ENCODE data around the gene ARHGAP26. TPM values are rescaled to one million over a fixed set of nuclear protein-coding genes. Genes with fewer than 3 reads are reported as not detected.

Gene ARHGAP26
- total and polyA plus RNA-seq, 2 experiments from 2014 or later: 9.5 to 16.8 TPM

DNA sequence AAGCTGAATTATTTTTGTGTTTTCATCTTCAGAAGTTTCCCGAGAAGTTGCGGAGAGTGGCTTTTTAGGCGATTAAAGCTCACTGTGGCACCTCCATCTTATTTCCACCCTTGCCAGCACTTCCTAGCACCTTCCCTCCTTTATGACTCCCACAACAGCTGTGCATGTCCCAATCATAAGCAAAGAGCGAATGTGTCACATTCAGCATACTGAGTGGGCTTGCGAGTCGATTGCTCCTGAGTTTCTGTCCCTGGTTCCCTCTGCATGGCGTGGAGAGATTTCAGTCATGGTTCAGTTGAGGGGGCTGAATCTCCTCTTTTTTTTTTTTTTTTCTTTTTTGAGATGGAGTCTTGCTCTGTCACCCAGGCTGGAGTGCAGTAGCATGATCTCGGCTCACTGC is 144.9 kb downstream of the ARHGAP26 start:
- H3K79me2 ChIP-seq (replicated peaks; ENCODE audit: insufficient read depth): no peaks in the 10 kb centered on the region
- no peaks in the 10 kb centered on the region for H3K27me3 ChIP-seq (ENCODE audit: insufficient read depth)
- Mint-ChIP-seq H3K9me3 (no peaks in the 10 kb centered on the region), H3K27ac (no peak overlapping the region), H3K36me3 (ENCODE audit: low read depth) (peaks cover 16% of the 10 kb centered on the region; the same call in 2 of the 3 replicates), H3K27me3 (ENCODE audit: insufficient read depth, low read depth, poor library complexity) (no peaks in the 10 kb centered on the region), H3K4me1 (peaks cover 23% of the 10 kb centered on the region), H3K4me3 (no peak overlapping the region)
- no peak overlapping the region for H3K4me3 ChIP-seq
- H3K4me1 ChIP-seq (ENCODE audit: insufficient read depth): peaks cover 12% of the 10 kb centered on the region; the same call in 1 of the 2 replicates
- H3F3A ChIP-seq (replicated peaks; ENCODE audit: low read depth): no peaks in the 10 kb centered on the region; the same call in 1 of the 2 replicates
- no peak for DNase-seq (ENCODE audit: low spot score)
- H4K20me1 ChIP-seq (replicated peaks; ENCODE audit: insufficient read depth): no peaks in the 10 kb centered on the region
- no peaks in the 10 kb centered on the region for H3K36me3 ChIP-seq (ENCODE audit: insufficient read depth)
- no peaks in the 10 kb centered on the region for H3K9me2 ChIP-seq (ENCODE audit: insufficient read depth)
- TF ChIP-seq CREB1 (CRISPR knock-in tag; IDR thresholded peaks at IDR 0.05; ENCODE audit: low read depth): no peak
- no peak for TF ChIP-seq JUNB (IDR thresholded peaks at IDR 0.05; ENCODE audit: unreplicated experiment)
- TF ChIP-seq ZNF331 (CRISPR knock-in tag; IDR thresholded peaks at IDR 0.05; ENCODE audit: low read depth): no peak
- TF ChIP-seq EZH2 (IDR thresholded peaks at IDR 0.05; ENCODE audit: low read depth, unreplicated experiment): no peak
- TF ChIP-seq EZH2phosphoT487 (IDR thresholded peaks at IDR 0.05; ENCODE audit: unreplicated experiment): no peak
- TF ChIP-seq, protein P1, sequence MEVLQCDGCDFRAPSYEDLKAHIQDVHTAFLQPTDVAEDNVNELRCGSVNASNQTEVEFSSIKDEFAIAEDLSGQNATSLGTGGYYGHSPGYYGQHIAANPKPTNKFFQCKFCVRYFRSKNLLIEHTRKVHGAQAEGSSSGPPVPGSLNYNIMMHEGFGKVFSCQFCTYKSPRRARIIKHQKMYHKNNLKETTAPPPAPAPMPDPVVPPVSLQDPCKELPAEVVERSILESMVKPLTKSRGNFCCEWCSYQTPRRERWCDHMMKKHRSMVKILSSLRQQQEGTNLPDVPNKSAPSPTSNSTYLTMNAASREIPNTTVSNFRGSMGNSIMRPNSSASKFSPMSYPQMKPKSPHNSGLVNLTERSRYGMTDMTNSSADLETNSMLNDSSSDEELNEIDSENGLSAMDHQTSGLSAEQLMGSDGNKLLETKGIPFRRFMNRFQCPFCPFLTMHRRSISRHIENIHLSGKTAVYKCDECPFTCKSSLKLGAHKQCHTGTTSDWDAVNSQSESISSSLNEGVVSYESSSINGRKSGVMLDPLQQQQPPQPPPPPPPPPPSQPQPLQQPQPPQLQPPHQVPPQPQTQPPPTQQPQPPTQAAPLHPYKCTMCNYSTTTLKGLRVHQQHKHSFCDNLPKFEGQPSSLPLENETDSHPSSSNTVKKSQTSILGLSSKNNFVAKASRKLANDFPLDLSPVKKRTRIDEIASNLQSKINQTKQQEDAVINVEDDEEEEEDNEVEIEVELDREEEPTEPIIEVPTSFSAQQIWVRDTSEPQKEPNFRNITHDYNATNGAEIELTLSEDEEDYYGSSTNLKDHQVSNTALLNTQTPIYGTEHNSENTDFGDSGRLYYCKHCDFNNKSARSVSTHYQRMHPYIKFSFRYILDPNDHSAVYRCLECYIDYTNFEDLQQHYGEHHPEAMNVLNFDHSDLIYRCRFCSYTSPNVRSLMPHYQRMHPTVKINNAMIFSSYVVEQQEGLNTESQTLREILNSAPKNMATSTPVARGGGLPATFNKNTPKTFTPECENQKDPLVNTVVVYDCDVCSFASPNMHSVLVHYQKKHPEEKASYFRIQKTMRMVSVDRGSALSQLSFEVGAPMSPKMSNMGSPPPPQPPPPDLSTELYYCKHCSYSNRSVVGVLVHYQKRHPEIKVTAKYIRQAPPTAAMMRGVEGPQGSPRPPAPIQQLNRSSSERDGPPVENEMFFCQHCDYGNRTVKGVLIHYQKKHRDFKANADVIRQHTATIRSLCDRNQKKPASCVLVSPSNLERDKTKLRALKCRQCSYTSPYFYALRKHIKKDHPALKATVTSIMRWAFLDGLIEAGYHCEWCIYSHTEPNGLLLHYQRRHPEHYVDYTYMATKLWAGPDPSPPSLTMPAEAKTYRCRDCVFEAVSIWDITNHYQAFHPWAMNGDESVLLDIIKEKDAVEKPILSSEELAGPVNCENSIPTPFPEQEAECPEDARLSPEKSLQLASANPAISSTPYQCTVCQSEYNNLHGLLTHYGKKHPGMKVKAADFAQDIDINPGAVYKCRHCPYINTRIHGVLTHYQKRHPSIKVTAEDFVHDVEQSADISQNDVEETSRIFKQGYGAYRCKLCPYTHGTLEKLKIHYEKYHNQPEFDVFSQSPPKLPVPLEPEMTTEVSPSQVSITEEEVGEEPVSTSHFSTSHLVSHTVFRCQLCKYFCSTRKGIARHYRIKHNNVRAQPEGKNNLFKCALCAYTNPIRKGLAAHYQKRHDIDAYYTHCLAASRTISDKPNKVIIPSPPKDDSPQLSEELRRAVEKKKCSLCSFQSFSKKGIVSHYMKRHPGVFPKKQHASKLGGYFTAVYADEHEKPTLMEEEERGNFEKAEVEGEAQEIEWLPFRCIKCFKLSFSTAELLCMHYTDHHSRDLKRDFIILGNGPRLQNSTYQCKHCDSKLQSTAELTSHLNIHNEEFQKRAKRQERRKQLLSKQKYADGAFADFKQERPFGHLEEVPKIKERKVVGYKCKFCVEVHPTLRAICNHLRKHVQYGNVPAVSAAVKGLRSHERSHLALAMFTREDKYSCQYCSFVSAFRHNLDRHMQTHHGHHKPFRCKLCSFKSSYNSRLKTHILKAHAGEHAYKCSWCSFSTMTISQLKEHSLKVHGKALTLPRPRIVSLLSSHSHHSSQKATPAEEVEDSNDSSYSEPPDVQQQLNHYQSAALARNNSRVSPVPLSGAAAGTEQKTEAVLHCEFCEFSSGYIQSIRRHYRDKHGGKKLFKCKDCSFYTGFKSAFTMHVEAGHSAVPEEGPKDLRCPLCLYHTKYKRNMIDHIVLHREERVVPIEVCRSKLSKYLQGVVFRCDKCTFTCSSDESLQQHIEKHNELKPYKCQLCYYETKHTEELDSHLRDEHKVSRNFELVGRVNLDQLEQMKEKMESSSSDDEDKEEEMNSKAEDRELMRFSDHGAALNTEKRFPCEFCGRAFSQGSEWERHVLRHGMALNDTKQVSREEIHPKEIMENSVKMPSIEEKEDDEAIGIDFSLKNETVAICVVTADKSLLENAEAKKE (CRISPR knock-in tag; IDR thresholded peaks at IDR 0.05): no peak
- TF ChIP-seq, protein P2, sequence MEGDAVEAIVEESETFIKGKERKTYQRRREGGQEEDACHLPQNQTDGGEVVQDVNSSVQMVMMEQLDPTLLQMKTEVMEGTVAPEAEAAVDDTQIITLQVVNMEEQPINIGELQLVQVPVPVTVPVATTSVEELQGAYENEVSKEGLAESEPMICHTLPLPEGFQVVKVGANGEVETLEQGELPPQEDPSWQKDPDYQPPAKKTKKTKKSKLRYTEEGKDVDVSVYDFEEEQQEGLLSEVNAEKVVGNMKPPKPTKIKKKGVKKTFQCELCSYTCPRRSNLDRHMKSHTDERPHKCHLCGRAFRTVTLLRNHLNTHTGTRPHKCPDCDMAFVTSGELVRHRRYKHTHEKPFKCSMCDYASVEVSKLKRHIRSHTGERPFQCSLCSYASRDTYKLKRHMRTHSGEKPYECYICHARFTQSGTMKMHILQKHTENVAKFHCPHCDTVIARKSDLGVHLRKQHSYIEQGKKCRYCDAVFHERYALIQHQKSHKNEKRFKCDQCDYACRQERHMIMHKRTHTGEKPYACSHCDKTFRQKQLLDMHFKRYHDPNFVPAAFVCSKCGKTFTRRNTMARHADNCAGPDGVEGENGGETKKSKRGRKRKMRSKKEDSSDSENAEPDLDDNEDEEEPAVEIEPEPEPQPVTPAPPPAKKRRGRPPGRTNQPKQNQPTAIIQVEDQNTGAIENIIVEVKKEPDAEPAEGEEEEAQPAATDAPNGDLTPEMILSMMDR (conservative IDR thresholded peaks at IDR 0.05; ENCODE audit: low read depth in 2 of 2): no peak
- TF ChIP-seq NANOG (IDR thresholded peaks at IDR 0.05; ENCODE audit: borderline replicate concordance): no peak
- TF ChIP-seq, protein P3, sequence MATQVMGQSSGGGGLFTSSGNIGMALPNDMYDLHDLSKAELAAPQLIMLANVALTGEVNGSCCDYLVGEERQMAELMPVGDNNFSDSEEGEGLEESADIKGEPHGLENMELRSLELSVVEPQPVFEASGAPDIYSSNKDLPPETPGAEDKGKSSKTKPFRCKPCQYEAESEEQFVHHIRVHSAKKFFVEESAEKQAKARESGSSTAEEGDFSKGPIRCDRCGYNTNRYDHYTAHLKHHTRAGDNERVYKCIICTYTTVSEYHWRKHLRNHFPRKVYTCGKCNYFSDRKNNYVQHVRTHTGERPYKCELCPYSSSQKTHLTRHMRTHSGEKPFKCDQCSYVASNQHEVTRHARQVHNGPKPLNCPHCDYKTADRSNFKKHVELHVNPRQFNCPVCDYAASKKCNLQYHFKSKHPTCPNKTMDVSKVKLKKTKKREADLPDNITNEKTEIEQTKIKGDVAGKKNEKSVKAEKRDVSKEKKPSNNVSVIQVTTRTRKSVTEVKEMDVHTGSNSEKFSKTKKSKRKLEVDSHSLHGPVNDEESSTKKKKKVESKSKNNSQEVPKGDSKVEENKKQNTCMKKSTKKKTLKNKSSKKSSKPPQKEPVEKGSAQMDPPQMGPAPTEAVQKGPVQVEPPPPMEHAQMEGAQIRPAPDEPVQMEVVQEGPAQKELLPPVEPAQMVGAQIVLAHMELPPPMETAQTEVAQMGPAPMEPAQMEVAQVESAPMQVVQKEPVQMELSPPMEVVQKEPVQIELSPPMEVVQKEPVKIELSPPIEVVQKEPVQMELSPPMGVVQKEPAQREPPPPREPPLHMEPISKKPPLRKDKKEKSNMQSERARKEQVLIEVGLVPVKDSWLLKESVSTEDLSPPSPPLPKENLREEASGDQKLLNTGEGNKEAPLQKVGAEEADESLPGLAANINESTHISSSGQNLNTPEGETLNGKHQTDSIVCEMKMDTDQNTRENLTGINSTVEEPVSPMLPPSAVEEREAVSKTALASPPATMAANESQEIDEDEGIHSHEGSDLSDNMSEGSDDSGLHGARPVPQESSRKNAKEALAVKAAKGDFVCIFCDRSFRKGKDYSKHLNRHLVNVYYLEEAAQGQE (IDR thresholded peaks at IDR 0.05; ENCODE audit: unreplicated experiment): no peak
- TF ChIP-seq ZNF114 (CRISPR knock-in tag; IDR thresholded peaks at IDR 0.05): no peak
- no peak for TF ChIP-seq STAT1 (IDR thresholded peaks at IDR 0.05; ENCODE audit: unreplicated experiment)
- no peak for TF ChIP-seq POLR2AphosphoS5 (IDR thresholded peaks at IDR 0.05; ENCODE audit: low read depth)
- TF ChIP-seq, protein P4, sequence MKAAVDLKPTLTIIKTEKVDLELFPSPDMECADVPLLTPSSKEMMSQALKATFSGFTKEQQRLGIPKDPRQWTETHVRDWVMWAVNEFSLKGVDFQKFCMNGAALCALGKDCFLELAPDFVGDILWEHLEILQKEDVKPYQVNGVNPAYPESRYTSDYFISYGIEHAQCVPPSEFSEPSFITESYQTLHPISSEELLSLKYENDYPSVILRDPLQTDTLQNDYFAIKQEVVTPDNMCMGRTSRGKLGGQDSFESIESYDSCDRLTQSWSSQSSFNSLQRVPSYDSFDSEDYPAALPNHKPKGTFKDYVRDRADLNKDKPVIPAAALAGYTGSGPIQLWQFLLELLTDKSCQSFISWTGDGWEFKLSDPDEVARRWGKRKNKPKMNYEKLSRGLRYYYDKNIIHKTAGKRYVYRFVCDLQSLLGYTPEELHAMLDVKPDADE (IDR thresholded peaks at IDR 0.05): no peak
- H2AFZ ChIP-seq: no peak overlapping the region
- no peak overlapping the region for H3K4me2 ChIP-seq
- H3K27ac ChIP-seq (ENCODE audit: low read depth): no peak overlapping the region
- ATAC-seq: no peak

All from GM23338 (cell line).